ENCODE results near the gene RIPOR2. TPM values are rescaled to one million over a fixed set of nuclear protein-coding genes. Genes with fewer than 3 reads are reported as not detected.

RIPOR2 gene
- total RNA-seq, 2 experiments from 2014 or later, result 21.0 to 23.5 TPM

DNA sequence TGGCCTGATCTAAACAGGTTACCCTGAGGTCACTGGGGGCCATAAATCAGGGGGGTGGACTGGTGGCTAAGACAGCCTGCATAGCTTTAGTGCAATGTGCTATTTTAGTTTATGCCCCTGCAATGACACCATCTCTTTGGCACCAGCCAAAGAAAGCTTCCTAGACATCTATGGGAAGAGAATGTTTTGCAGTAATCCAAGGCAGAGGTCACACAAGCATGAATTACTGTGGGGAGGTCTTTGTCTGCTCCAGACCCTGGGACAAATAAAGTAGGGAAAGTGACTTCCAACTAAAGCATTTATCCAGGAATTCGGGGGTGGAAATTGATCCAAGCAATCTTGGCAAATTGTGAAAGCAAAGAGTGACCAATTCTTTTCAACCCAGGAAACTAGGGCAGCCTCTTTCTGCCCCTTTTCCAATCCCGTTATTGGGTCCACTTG is 5.3 kb downstream of the RIPOR2 start:
- ChIA-PET CTCF (interaction anchor here (0.6 kb wide), 1 partner anchor 99 kb away, joined by 3 read pairs; no protein-coding TSS in a partner anchor), POLR2A (no interaction called here)

DNA sequence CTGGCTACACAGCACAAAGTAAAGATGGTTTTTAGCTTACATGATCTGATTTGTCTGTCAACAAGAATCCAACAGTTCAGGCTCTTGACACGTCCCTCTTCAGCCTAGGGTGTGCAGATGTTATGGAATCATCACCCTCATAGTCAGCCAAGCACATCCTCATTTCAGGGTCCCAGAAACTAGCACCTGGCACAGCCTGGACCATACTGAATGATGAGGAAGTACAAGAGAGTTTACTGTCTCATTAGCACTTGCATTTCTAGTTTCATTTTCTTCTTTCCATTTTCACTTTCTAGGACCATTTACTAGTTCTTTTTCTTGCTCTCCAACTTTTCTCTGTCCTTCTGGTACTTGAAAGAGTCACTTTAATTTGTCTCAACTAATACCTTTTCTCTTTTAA is 6.5 kb downstream of the RIPOR2 start:
- ChIA-PET POLR2A (interaction anchor here (1.0 kb wide), 1 partner anchor 10 kb away, joined by 3 read pairs; no protein-coding TSS in a partner anchor), CTCF (interaction anchor here (1.2 to 1.8 kb wide), 3 partner anchors 8 to 62 kb away, joined by 5 to 7 read pairs (median 6); no protein-coding TSS in a partner anchor)

DNA sequence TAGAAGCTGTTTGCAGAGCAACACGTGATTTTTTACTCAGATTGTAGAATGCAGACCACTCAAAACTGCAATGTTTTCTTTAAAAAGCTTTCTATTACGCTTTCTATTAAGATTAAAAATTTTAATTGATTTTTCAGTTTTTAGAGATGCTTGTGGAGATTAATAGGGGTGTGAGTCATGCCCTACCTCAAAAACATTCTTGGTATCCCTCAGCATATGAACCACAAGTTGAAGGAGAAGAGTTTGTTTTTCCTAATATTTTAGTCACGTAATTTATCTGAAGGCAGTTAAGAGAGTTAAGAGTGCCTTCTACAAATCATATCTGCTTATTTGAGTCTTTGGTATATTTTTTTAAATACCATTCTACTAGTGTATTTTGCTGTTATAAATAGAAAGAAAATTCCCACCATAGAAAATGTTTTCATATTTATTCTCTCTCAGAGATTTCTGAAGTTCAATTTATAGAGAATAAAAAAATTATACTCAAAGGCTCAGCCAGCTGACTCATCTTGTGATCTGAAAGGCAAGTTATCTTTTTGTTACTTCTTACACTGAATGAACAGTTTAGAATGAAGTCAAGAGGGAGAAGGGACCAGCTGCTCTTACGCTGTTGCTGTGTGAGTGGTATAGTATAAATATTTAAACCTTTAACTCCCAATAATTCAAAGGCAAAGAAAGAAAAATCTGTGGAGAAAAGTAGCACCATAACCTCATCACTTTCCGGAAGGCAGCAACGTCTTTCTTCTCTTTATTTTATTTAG is 7.6 kb downstream of the RIPOR2 start:
- CTCF ChIA-PET, result interaction anchor here (0.8 to 1.8 kb wide), 7 partner anchors 9 to 64 kb away, joined by 3 to 7 read pairs (median 4); no protein-coding TSS in a partner anchor
- POLR2A ChIA-PET, result interaction anchor here (0.6 kb wide), 1 partner anchor 8 kb away, joined by 5 read pairs; no protein-coding TSS in a partner anchor

DNA sequence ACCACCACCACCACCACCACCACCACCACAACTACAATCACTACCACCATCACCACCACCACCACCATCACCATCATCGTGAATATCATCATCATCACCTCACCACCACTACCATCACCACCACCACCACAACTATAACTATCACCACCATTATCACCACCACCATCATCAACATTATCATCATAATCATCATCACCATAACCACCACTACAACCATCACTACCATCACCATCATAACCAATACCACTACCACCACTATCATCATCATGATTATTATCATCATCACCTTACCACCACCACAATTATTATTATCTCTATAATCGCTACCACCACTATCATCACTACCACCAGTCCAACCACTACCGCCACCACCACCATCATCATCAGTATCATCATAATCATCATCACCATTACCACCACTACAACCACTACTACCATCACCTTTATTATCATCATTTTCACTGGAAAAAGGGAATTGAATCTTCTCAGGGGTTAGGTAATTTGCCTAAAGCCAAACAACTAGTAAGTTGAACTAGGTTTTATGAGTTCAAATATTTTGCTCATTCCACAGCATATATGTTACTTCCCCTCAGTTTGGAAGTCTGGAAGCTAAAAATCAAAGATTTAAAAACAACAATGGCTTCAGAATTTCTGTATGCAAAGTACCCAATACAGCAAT is 8.3 kb downstream of the RIPOR2 start:
- CTCF ChIA-PET, result interaction anchor here (0.8 to 1.8 kb wide), 6 partner anchors 10 to 48 kb away, joined by 3 to 6 read pairs (median 4); no protein-coding TSS in a partner anchor
- POLR2A ChIA-PET, result interaction anchor here (0.6 kb wide), 1 partner anchor 9 kb away, joined by 5 read pairs; no protein-coding TSS in a partner anchor

DNA sequence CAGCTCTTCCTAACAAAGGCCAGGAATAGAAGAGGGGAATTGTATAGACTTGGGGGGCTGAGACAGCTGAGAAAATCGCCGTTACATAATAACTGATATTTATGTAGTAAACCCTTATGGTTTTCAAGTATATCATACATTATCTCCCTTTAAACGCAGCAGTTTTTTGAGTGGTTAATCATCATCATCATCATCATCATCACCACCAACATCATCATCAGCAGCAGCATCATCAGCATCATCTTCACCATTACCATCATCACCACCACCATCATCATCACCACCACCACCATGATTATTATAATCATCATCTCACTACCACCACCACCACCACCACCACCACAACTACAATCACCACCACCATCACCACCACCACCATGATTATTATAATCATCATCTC is 9.1 kb downstream of the RIPOR2 start:
- ChIA-PET CTCF (interaction anchor here (1.0 to 2.0 kb wide), 2 partner anchors 17 to 64 kb away, joined by 5 to 10 read pairs; no protein-coding TSS in a partner anchor), POLR2A (interaction anchor here (1.0 to 1.5 kb wide), 2 partner anchors 10 to 16 kb away, joined by 4 read pairs; partner anchors contain the start of gene RIPOR2)

DNA sequence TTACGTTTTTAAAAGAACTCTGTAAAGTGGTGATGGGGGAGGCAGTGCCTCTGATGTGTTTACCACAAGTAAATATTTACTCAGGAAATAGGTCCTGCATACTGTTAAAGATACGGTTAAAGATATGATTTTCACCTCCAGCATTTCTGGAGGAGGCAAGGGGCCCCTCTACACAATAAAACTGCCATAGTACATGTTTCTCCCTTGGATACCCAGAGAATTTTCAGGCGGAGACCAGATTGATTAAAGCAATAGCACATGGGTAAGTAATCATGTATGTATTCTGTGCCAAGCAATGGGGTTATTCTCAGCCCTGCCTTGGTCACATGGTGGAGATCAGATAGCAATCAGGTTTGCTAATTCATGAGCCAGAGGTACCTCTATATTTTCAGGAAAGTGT is 9.6 kb downstream of the RIPOR2 start:
- ChIA-PET POLR2A (interaction anchor here (0.6 to 1.5 kb wide), 3 partner anchors 9 to 15 kb away, joined by 3 to 4 read pairs (median 4); partner anchors contain the start of gene RIPOR2), CTCF (interaction anchor here (0.8 to 2.0 kb wide), 5 partner anchors 9 to 83 kb away, joined by 3 to 10 read pairs (median 5); partner anchors contain the start of gene RIPOR2)

DNA sequence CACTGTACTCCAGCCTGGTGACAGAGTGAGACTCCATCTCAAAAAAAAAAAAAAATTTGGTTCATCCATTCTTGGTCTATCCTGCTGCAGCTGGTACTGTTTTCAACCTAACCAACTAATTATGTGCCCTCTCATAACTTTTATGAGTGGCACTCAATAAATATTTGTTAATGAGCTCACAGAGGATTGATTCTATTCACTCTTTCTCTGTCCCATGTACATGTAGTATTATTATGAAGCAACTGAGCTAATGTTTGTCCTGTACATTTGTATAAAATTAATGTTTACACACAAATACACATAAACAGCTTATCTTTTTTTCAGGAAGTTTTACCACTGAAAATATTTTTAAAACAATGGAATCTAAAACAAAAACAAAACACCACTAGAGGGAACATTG is 10.1 kb downstream of the RIPOR2 start:
- ChIA-PET POLR2A (interaction anchor here (0.6 to 1.5 kb wide), 5 partner anchors 9 to 213 kb away, joined by 3 to 4 read pairs (median 3); partner anchors contain the start of gene RIPOR2), CTCF (interaction anchor here (0.8 to 2.0 kb wide), 5 partner anchors 9 to 83 kb away, joined by 3 to 10 read pairs (median 5); partner anchors contain the start of gene RIPOR2)

DNA sequence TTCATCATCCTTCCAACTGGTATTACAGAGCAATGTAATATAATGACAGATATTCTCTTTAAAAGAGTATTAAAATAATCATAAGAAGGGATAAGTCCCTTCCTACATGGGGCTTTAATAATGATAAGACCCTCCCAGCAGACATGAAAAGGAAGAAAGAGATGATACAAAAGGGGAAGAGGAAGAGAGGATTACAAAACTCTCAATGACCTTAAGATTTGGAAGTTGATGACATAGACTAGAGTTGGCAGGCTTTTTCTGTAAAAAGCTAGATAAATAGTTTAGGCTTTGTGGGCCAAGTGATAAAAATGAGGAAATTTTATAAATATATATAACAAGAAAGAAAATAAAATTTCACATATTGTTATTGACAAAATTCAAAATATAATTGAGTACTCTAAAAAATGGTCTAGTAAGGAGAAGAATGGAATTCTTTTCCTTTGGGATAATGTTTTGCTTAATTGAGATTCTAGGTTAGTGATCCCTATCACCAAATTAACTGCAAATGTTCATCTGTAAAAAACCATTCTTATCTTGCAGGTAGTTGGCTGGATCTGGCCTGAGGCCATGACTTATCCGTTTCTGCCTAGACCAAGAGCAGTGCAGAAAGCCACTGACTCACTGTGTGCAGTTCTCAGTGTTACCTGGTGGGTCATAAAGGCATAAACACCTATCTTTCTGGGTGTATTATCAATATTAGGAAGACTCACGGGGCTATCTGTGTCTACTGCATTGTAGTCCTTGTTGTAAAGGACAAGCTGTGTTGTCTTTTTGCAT is 11.0 kb downstream of the RIPOR2 start:
- POLR2A ChIA-PET, result interaction anchor here (0.7 to 1.5 kb wide), 2 partner anchors 11 to 214 kb away, joined by 3 to 4 read pairs; partner anchors contain the start of gene RIPOR2
- CTCF ChIA-PET, result interaction anchor here (1.3 to 2.0 kb wide), 4 partner anchors 10 to 67 kb away, joined by 3 to 10 read pairs (median 6); partner anchors contain the start of gene RIPOR2

DNA sequence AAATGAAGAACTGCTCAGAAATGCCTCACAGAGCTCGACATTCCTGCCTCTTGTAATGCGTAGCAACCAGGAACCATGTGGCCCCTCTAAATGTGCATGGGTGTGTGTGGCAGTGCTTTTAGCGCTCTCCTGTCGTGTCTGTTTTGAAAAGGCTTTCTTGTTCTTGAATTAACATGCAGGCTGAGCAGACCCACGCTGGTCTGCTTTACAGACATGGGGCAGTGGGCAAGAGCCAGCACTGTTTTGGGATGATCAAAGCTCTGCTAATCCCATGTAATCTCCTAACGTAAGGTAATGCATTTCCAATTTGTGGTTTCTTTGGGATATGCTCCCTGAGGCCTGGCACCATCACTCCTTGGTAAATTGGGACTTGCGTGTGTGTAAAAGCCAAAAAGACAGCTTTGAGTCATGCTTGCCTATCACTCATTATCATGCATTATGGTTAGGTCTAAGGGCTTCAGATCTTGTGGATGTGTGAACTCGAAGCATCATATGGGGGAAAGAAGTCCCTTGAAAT is 11.8 kb downstream of the RIPOR2 start:
- POLR2A ChIA-PET, result interaction anchor here (0.8 kb wide), 1 partner anchor 41 kb away, joined by 3 read pairs; no protein-coding TSS in a partner anchor
- CTCF ChIA-PET, result interaction anchor here (0.8 to 1.7 kb wide), 2 partner anchors 10 to 44 kb away, joined by 3 read pairs; no protein-coding TSS in a partner anchor

DNA sequence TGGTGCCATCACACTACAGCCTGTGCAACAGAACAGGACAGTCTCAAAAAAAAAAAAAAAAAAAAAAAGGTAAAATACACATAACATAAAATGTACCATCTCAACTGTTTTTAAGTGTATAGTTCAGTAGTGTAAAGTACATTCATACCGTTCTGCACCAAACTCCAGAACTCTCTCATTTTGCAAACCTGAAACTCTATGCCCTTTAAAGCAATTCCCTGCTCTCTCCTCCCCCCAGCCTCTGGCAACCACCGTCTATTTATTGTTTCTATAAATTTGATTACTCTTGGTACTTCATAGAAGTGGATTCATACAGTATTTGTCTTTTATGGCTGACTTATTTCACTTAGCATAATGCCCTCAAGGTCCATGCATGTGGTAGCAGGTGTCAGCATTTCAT is 12.9 kb downstream of the RIPOR2 start:
- ChIA-PET POLR2A (no interaction called here), CTCF (interaction anchor here (1.3 kb wide), 1 partner anchor 11 kb away, joined by 3 read pairs; no protein-coding TSS in a partner anchor)

DNA sequence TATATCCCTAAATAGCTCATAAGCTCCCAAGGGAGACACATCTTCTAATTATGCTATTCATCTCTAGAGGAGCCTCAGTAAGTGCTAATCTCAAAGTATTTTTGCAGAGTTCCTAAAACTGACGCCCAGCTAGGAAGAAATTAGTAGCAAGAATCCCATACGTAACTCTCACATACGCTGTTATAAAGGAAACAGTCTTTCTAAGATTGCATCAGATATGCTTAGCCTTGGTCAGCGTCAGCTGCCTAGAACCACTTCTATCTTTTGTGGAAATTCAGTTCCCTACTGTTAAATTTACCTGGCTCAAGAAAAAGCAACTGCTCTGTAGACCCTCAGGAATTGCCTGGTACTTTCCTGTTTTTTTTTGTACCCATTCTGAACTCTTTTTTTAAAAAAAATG is 13.6 kb downstream of the RIPOR2 start:
- ChIA-PET POLR2A (no interaction called here), CTCF (interaction anchor here (1.3 to 5.6 kb wide), 2 partner anchors 11 to 12 kb away, joined by 3 to 39 read pairs; no protein-coding TSS in a partner anchor)

DNA sequence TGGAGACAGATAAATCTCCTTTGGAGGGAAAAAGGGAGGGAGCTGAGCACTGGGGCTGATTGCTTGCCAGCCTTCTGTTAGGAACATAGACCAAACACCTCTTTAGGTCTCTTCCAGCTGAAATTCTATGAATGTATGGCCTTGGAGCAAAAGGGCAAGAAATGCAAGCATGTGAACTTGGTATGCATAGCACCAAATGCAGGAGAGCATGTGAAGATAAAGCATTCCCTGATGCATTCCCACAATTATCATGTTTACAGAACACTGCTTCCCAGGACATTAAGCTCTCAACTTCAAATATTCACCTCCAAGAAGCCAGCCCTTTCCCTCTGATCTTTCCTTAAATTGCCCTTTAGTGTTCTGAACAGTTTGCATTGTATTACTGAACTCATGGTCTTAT is 15.6 kb downstream of the RIPOR2 start:
- POLR2A ChIA-PET, result interaction anchor here (0.9 to 4.3 kb wide), 5 partner anchors 9 to 86 kb away, joined by 3 to 28 read pairs (median 3); no protein-coding TSS in a partner anchor
- CTCF ChIA-PET, result interaction anchor here (0.7 to 5.6 kb wide), 5 partner anchors 9 to 107 kb away, joined by 3 to 39 read pairs (median 5); no protein-coding TSS in a partner anchor

DNA sequence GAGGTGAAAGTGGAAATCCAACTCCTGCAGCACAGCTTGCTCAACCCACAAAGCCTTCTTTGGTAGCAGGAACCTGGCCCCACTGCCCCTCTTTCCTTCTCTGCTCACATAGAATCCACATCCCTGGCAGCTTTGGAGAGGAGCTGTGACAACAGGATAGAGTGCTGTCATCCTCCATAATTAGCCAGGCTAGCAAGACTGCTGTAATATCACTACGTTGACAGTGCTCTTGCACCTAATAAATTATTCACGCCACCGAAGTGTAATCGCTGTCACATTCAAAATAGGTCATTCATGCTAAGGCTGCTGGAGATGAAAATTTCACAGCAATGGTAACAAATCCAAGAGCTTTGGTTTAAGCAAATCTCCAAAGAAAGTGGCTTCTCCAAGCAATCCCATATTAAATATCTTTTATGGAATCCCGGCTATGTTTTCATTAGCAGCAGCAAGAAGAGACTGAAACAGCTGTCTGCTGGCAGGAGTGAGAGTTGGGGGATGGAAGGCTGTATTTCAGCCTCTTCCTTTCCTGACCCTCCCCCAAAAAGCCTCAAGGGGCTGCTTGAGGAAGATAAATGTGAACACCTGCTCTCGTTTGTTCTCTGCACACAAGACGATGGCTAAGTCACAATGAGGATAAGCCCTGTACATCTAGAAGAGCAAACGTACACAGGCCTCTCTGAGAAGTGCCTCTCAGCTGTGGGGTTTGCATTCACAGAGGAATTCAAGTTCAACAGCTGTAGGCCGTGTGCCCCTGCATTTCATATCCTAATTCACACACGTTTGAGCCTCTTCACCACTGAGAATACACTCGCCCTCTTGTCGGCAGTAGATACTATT is 16.5 kb downstream of the RIPOR2 start:
- POLR2A ChIA-PET, result interaction anchor here (1.0 to 4.3 kb wide), 4 partner anchors 9 to 87 kb away, joined by 3 to 28 read pairs (median 5); no protein-coding TSS in a partner anchor

DNA sequence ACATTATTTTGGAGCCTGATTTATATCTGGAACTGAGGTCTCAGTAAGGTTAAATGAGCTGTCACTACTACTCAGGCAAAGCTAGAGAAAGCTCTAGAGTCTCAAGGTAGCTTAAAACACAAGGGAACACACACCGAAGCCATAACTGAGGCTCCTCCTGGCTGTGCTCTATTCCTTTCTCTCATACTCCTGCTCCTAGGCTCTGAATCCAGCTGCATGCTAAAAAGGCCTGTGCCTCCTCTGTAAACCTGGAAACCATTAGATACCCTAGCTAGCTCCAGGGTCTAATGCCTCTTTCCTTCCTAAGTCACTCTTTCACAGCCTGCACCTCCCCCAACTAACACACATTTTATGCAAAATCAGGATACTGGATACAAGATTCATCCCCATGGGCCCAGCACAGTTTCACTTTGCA is 17.1 kb downstream of the RIPOR2 start:
- ChIA-PET POLR2A (interaction anchor here (1.7 to 4.3 kb wide), 2 partner anchors 9 to 15 kb away, joined by 7 to 28 read pairs; no protein-coding TSS in a partner anchor), CTCF (interaction anchor here (1.0 to 5.6 kb wide), 8 partner anchors 8 to 109 kb away, joined by 3 to 39 read pairs (median 3); no protein-coding TSS in a partner anchor)

More for the DNA sequence above, 16.5 kb downstream of the RIPOR2 start:
- CTCF ChIA-PET, result interaction anchor here (0.6 to 5.6 kb wide), 10 partner anchors 8 to 123 kb away, joined by 3 to 39 read pairs (median 4); no protein-coding TSS in a partner anchor

DNA sequence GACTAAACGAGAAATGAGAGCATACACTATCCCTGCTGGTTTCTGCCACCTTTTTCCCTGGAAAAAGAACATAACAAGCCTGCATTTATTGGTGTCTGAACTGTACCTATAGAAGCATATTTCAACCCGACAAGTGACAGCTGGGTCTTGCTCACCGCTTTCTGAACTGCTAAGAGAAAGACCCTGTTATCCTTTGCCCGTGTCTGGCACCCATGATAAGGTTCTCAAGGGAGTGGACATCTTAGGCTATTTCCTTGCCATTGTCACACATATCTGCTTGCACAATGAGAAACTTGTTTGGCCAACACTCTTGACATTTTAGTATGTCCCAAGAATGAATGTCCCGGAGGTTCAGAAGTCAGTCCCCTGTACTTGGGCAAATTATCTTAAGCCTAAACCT is 19.3 kb downstream of the RIPOR2 start:
- CTCF ChIA-PET, result interaction anchor here (0.9 to 4.9 kb wide), 2 partner anchors 16 to 17 kb away, joined by 5 to 27 read pairs; no protein-coding TSS in a partner anchor
- POLR2A ChIA-PET, result no interaction called here

DNA sequence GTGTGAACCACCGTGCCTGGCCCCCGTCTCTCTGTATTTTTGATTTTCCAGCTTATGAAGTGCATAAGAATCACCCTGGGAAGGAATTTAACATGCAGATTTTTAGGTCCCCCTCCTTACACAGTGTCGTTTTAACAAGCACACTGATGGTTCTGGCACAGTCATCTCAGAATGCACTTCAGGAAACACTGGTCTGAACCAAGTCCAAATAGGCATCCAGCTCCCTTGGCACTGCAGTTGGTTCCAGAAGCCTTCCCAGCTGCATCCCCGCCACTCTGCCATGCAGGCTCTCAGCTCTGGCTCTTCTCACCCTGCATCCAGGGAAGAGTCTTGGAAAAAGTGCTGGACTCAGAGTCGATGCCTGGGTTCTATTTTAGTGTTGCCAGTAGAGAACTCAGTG is 20.1 kb downstream of the RIPOR2 start:
- ChIA-PET POLR2A (no interaction called here), CTCF (interaction anchor here (0.8 to 1.1 kb wide), 3 partner anchors 17 to 111 kb away, joined by 3 to 5 read pairs (median 3); no protein-coding TSS in a partner anchor)

Data from activated CD8-positive, alpha-beta memory T cell treated with anti-CD3 and anti-CD28 coated beads for 36 hours (primary cell).